ENCODE measurements around the gene ARL15. TPM values are rescaled to one million over a fixed set of nuclear protein-coding genes. Genes with fewer than 3 reads are reported as not detected.

ARL15 gene
- total and polyA plus RNA-seq, 2 donors, result 25.4 to 91.4 TPM

DNA sequence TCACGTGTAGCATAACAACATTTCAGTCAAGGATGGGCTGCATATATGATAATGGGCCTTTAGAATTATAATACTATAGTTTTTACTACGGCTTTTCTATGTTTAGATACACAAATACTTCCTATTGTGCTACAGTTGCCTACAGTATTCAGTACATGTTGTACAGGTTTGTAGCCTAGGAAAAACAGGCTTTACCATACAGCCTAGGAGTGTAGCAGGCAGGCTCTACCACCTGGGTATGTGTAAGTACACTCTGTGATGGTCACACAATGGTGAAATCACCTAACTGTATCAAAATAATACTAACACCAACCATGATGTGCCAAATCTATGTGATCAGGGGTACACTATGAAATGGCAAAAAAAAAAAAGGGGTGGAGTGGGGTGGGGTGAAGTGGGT lies 372.9 kb downstream of the ARL15 start:
- H3K27ac ChIP-seq (ENCODE audit: low read depth), result no peak overlapping the region
- 70% methylated on average over 2 of the region's 2 CpGs for WGBS
- H3K4me3 ChIP-seq (ENCODE audit: low read depth, low read length), result no peak overlapping the region
- no peak for DNase-seq (ENCODE audit: extremely low spot score)
- H3K4me1 ChIP-seq (ENCODE audit: insufficient read depth), result no peaks in the 10 kb centered on the region
- no peaks in the 10 kb centered on the region for H3K36me3 ChIP-seq (ENCODE audit: insufficient read depth)

DNA sequence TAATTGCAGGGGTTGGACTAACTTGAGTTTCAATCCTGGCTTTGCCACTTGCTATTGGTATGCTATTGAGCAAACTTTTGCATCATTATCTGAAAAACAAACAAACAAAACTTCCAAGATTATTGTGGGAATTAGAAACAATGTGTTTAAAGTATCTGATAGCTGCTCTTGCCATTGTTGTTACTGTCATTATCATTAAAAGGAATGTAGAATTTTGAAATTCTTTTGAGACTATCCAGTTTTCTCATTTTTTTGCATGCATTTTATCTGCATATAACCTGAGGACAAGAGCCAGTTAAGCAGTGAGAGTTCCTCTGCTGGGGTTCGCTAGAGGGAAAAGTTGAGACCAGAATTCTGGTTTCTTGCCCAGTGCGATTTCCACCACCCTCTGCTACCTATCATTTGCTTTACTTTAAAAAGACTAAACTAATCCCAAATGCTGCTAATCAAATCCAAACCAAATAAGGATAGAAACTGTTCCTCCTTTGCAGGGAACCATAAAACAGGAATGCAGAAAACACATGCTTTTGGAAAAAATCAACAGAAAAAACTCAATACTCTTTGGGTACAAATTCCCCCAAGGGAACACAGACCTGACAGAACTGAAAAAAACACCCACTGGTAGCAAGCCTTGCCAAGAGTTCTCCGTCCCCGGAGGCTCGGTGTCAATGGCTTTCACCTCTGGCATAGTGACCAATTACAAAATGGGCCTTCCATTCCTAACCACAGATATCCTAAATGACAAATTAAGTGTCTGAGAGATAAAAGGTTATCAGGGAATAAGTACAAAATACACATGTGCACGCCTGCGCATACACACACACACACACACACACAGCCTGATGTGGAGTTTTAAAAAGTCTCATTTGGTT lies 373.7 kb downstream of the ARL15 start:
- Histone ChIP-seq H3K36me3 (ENCODE audit: insufficient read depth) (no peaks in the 10 kb centered on the region), H3K27ac (ENCODE audit: low read depth) (no peak overlapping the region), H3K4me1 (ENCODE audit: insufficient read depth) (no peaks in the 10 kb centered on the region), H3K4me3 (ENCODE audit: low read depth, low read length) (no peak overlapping the region)
- no peak for DNase-seq (ENCODE audit: extremely low spot score)
- 42% methylated on average over 7 of the region's 7 CpGs for WGBS

DNA sequence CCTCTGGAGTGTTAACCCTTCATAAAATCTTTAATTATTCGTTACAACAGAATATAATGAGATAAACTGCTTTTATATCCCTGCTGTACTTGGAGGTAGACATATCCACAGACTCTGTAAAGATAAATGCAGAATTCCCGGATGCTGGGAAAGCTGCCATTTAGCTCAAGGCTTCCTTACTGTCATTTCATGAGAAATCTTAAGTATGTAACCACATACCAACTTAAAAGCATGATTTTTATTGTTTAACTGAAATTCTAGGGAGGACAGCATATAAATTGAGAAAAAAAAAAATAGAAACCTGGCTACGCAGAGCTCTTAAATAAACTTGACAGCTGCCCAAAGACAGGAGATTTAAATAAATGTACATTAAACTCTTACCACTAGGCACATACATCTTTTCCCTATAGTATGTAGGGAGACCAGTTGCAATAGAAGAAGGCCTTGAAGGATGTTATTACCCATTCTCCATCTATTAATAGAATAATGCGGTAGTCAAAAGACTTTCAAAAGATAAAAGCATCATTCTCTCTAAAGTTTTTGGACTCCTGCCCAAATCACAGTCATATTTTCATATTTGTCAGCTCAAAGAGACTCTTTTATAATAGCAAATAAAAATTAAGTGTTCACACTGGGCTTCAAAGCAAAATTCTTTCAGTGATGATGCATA lies 376.1 kb downstream of the ARL15 start:
- Histone ChIP-seq H3K4me1 (ENCODE audit: insufficient read depth) (no peaks in the 10 kb centered on the region), H3K4me3 (ENCODE audit: low read depth, low read length) (no peak overlapping the region), H3K27ac (ENCODE audit: low read depth) (no peak overlapping the region), H3K36me3 (ENCODE audit: insufficient read depth) (no peaks in the 10 kb centered on the region)
- WGBS, result 60% methylated on average over 4 of the region's 4 CpGs
- DNase-seq (ENCODE audit: extremely low spot score), result no peak

DNA sequence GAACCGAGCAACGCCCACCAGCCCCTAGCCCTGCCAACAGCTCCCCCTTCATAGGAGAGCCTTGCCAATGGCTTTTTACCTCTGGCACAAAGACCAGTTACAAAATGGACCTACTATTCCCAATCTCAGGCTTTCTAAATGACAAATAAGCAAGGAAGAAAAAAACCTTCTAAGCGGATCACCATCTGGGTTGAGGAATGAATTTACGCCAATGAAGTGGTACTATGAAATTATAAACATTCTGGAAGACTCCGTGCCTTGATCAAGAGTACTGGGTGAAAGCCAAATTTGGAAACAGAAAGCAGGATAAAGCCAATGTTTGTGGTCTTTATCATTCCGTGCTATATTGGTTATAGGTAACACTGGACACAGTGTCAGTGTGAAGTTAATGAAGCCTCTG lies 378.0 kb downstream of the ARL15 start:
- Histone ChIP-seq H3K36me3 (ENCODE audit: insufficient read depth) (no peaks in the 10 kb centered on the region), H3K4me3 (ENCODE audit: low read depth, low read length) (no peak overlapping the region), H3K4me1 (ENCODE audit: insufficient read depth) (no peaks in the 10 kb centered on the region), H3K27ac (ENCODE audit: low read depth) (no peak overlapping the region)
- WGBS, result 90% methylated on average over 6 of the region's 6 CpGs
- DNase-seq (ENCODE audit: extremely low spot score), result no peak

DNA sequence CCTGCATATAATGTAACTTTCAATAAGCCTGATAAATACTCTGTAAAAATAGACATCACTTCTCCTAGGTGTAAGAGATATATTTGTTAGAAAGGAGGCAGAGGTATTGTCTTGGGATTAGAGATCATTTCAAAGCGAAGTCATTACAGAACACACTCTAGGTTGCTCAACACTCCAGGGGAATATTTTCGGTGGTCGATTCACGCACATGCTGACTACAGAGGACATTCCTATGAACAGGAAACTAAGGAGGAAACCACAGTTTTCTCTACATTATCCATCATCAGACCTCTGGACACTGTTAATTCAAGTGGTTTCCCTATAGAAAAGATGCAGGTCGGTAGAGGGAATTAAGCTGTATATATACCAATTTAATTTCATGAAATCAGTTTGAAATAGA lies 379.9 kb downstream of the ARL15 start:
- DNase-seq (ENCODE audit: extremely low spot score), result no peak
- Histone ChIP-seq H3K27ac (ENCODE audit: low read depth) (no peak overlapping the region), H3K4me1 (ENCODE audit: insufficient read depth) (no peaks in the 10 kb centered on the region), H3K4me3 (ENCODE audit: low read depth, low read length) (no peak overlapping the region), H3K36me3 (ENCODE audit: insufficient read depth) (no peaks in the 10 kb centered on the region)
- WGBS, result 65% methylated on average over 5 of the region's 5 CpGs

DNA sequence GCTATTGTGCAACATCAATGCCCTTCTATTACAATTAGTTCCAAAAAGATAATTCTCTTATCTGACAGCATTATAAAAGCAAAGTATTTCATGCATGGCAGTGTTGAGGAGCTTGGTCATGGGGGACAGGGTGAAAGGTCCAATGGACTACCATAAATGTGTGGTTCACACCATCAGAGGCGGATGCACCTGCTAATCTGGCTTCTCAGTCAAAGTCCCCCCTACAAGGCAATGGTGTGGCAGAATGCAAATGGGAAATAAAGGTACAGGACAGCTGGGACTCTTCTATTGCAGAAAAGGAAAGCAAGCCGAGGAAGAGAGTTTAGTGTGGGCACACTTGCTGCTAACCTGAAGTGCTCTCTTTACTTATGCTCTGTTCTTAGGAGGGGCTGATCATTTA lies 380.8 kb downstream of the ARL15 start:
- WGBS, result 93% methylated on average over 2 of the region's 2 CpGs
- Histone ChIP-seq H3K4me3 (ENCODE audit: low read depth, low read length) (no peak overlapping the region), H3K36me3 (ENCODE audit: insufficient read depth) (no peaks in the 10 kb centered on the region), H3K4me1 (ENCODE audit: insufficient read depth) (no peaks in the 10 kb centered on the region), H3K27ac (ENCODE audit: low read depth) (no peak overlapping the region)
- no peak for DNase-seq (ENCODE audit: extremely low spot score)

DNA sequence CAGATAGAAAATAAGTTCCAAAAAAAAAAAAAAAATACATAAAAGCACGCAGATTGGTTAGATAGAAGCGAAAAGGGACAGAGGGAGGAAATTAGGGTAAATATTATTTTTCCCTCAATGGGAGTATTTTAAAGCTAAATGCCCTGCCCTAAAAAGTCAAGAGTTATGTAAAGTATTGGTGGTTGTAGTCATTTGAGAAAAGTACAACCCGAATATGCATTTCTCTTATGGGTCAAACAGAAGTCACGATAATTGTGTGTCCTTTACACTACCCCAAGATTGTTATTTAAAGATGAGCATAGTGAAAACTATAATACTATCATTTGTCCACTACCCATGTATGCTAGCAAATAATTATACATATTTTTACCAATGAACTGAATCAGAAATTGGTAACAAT lies 381.2 kb downstream of the ARL15 start:
- Histone ChIP-seq H3K4me3 (ENCODE audit: low read depth, low read length) (no peak overlapping the region), H3K27ac (ENCODE audit: low read depth) (no peak overlapping the region), H3K4me1 (ENCODE audit: insufficient read depth) (no peaks in the 10 kb centered on the region), H3K36me3 (ENCODE audit: insufficient read depth) (no peaks in the 10 kb centered on the region)
- 66% methylated on average over 4 of the region's 4 CpGs for WGBS
- no peak for DNase-seq (ENCODE audit: extremely low spot score)

DNA sequence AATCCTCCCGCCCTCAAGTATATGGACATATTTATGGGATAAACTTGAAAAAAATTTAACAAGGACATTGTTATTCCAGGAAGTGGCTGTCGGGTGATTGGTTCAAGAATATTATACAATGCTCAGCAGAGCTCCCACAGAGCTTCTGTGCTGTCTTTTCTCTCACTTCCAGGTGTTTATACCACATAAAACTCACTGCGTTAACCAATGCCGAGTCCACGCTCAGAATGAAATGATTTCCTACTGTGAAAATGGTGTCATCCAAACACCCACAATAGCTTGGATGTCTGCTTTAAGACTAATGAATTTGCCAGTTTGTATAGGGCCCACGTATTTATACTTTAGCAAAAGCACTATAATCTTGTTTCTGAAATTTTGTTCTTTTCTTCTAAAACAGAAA lies 381.7 kb downstream of the ARL15 start:
- Histone ChIP-seq H3K4me1 (ENCODE audit: insufficient read depth) (no peaks in the 10 kb centered on the region), H3K36me3 (ENCODE audit: insufficient read depth) (no peaks in the 10 kb centered on the region), H3K27ac (ENCODE audit: low read depth) (peak overlapping the region; percentile 23), H3K4me3 (ENCODE audit: low read depth, low read length) (no peak overlapping the region)
- DNase-seq (ENCODE audit: extremely low spot score), result no peak
- 59% methylated on average over 6 of the region's 6 CpGs for WGBS

DNA sequence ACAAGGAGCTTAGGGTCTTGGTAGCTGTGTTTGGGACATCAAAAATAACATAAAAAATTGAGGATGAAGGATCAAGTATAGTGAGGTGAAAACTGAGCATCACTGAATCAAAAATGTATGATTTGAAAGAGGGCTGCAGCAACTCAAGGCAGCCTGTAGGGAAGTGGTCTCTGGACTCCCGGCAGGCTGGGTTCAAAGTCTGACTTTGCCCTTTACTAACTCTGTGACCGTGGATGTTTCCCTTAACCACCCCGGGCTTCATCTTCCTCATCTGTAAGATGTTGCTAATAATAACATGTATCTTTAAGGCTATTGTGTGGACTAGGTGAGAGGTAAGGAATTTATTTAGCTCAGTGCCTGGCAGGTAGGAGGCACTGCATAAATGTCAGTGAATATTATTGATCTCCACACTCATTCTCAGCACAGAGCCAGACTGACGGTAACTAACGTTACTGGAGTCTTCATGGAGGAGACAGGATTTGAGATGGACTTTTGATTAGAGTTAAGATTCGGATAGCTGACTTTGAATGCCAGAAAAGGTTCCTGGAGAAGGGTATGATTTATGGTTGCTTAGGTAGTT lies 382.6 kb downstream of the ARL15 start:
- 91% methylated on average over 6 of the region's 6 CpGs for WGBS
- DNase-seq (ENCODE audit: extremely low spot score), result no peak
- H3K36me3 ChIP-seq (ENCODE audit: insufficient read depth), result no peaks in the 10 kb centered on the region
- no peaks in the 10 kb centered on the region for H3K4me1 ChIP-seq (ENCODE audit: insufficient read depth)
- no peak overlapping the region for H3K27ac ChIP-seq (ENCODE audit: low read depth)
- H3K4me3 ChIP-seq (ENCODE audit: low read depth, low read length), result no peak overlapping the region

DNA sequence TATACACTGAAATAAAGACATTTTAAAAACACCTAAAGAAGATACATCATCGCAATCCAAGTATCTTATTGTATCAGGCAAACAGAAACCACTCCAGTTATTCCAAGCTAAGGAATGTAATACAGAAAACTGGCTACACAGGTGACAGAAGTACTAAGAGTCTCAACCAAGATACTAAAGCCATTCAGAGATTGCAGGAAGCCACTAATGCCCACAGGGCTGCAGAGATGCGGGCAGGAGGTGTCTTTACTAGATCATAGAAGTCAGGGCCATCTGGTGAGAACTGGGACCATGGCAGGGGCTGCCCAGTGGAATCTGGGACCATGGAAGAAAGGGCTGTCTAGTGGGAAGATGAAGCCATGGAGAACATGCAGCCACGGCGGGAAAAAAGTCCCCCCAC lies 384.3 kb downstream of the ARL15 start:
- WGBS, result 97% methylated on average over 4 of the region's 4 CpGs
- DNase-seq (ENCODE audit: extremely low spot score), result no peak
- H3K27ac ChIP-seq (ENCODE audit: low read depth), result no peak overlapping the region
- H3K4me3 ChIP-seq (ENCODE audit: low read depth, low read length), result no peak overlapping the region
- H3K36me3 ChIP-seq (ENCODE audit: insufficient read depth), result no peaks in the 10 kb centered on the region
- H3K4me1 ChIP-seq (ENCODE audit: insufficient read depth), result no peaks in the 10 kb centered on the region

DNA sequence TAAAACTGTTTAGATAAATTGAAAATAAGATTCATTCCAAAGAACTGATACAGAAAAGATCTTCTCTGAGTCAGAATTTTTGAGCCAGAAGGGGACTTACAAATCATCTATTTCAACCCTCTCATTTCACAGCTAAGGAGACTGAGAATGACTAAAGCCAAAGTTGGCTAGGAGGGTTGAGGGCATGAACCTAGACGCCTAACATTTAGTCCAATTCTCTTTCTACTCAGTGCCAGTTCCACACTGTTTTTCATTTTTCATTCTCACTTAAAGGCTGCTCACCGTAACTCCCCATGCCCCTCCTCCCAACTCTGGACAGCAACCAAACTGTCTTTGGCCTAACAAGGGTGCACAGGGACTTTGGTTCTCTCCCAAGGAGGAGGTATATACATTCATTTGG lies 386.0 kb downstream of the ARL15 start:
- H3K27ac ChIP-seq (ENCODE audit: low read depth), result no peak overlapping the region

DNA sequence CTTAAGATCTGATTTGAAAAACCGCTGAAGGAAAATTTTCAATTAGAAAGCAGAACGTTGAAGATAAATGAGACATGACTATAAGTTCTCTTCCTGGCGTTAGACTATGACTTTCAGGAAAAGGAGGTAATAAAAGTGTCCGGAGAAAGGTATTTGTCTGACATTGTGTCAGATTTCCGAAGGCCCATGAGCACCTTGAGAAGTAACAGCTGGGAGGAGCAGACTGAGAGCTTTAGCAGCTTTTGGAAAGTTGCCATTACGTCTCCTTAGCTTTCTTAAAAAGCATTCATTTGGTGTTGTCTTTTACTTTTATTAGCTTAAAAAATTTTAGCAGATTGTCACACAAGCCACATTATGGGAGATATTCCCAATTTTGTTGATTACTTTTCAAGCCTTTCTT lies 386.4 kb downstream of the ARL15 start:
- DNase-seq (ENCODE audit: extremely low spot score), result no peak
- Histone ChIP-seq H3K4me3 (ENCODE audit: low read depth, low read length) (no peak overlapping the region), H3K27ac (ENCODE audit: low read depth) (no peak overlapping the region), H3K4me1 (ENCODE audit: insufficient read depth) (no peaks in the 10 kb centered on the region), H3K36me3 (ENCODE audit: insufficient read depth) (no peaks in the 10 kb centered on the region)
- 38% methylated on average over 6 of the region's 6 CpGs for WGBS

More for the DNA sequence above, 386.0 kb downstream of the ARL15 start:
- H3K36me3 ChIP-seq (ENCODE audit: insufficient read depth), result no peaks in the 10 kb centered on the region
- WGBS, result 30% methylated on average over 2 of the region's 2 CpGs
- no peak overlapping the region for H3K4me3 ChIP-seq (ENCODE audit: low read depth, low read length)
- no peak for DNase-seq (ENCODE audit: extremely low spot score)
- no peaks in the 10 kb centered on the region for H3K4me1 ChIP-seq (ENCODE audit: insufficient read depth)

DNA sequence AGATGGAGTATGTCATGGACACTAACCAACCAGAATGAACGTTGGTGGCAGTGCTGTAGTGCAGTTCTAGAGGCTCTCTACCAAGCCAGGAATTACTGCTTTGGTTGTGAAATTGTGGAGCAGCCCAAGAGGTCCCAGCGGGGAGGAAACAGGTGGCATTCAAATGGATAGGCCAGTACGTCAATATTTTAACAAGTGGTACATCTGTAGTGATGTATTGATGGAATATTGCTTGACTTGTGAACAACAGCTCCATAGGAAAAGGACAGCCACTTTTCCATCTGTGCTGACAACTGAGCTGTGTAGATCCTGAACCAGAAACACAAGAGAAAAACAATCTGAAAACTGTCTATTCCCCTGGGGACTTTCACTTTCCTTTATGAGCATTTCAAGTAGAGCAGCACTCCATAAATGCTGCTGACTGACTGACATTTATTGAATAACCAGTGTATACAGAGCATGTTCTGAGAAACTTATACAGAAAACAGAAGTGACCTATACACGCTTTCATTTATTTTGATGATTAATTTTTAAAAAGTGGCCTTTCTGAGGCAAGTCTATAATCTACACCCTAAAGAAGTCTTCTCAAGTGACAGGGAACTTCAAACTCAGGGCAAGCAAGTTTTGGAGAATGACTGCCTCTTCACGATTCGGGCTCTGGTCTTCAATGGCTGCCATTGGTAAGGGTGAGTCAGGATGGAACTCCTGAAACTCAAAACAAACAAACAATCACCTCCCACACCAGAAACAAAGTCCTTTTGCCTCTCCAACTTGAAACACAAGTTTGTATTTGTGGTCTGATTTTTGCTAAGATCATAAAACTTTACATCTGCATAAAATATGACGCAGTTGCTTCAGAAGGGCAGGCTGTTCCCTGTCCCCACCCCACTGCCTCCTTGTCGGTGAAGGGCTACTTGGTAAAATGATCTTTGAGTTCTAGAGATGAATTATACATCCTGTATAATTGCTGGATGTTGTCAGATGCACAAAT lies 387.6 kb downstream of the ARL15 start:
- H3K4me3 ChIP-seq (ENCODE audit: low read depth, low read length), result no peak overlapping the region
- no peaks in the 10 kb centered on the region for H3K36me3 ChIP-seq (ENCODE audit: insufficient read depth)
- H3K4me1 ChIP-seq (ENCODE audit: insufficient read depth), result no peaks in the 10 kb centered on the region
- no peak for DNase-seq (ENCODE audit: extremely low spot score)
- H3K27ac ChIP-seq (ENCODE audit: low read depth), result no peak overlapping the region
- 82% methylated on average over 8 of the region's 8 CpGs for WGBS
